Small intestine (tissue), 7 donors: ENCODE measurements around the gene ACKR1. TPM values are rescaled to one million over a fixed set of nuclear protein-coding genes. Genes with fewer than 3 reads are reported as not detected.

Experiments
- DNase-seq, 2 donors: peaks; one replicate each; pipeline versions ENCODE4 v3.0.0 to v3.0.0-alpha.2; 2013
- FAIRE-seq: peaks from 2 replicates; lab custom pipeline; 2012; peaks lifted over from hg19 to GRCh38; lab: Jason Lieb, UNC
- H3K27ac ChIP-seq, 3 donors: one replicate each; pipeline ENCODE4 v1.5.1; 2013; ENCODE audit warnings: low read length in 2 of 3, mild to moderate bottlenecking in 2 of 3, control low read depth in 1 of 3, inconsistent platforms in 1 of 3, low read depth in 1 of 3, moderate library complexity in 1 of 3
- H3K27me3 ChIP-seq, 3 donors: one replicate each; pipeline ENCODE4 v1.6.1; 2013; ENCODE audit warnings: low read length in 3 of 3, inconsistent platforms in 1 of 3; ENCODE audit not compliant: control insufficient read depth in 3 of 3, insufficient read depth in 3 of 3
- H3K36me3 ChIP-seq, 3 donors: one replicate each; pipeline ENCODE4 v1.6.1; 2013; ENCODE audit warnings: low read length in 3 of 3, inconsistent platforms in 1 of 3, low read depth in 1 of 3, mild to moderate bottlenecking in 1 of 3, moderate library complexity in 1 of 3; ENCODE audit not compliant: control insufficient read depth in 3 of 3, insufficient read depth in 2 of 3
- H3K4me1 ChIP-seq, 3 donors: one replicate each; pipeline ENCODE4 v1.6.1; 2013; ENCODE audit warnings: low read length in 2 of 3, inconsistent platforms in 1 of 3, low read depth in 1 of 3, mild to moderate bottlenecking in 1 of 3, moderate library complexity in 1 of 3; ENCODE audit not compliant: control insufficient read depth in 3 of 3, insufficient read depth in 2 of 3
- H3K4me3 ChIP-seq, 3 donors: one replicate each; pipeline ENCODE4 v1.5.1; 2013; ENCODE audit warnings: low read length in 3 of 3, control low read depth in 1 of 3, inconsistent platforms in 1 of 3, low read depth in 1 of 3, mild to moderate bottlenecking in 1 of 3, moderate library complexity in 1 of 3
- H3K9me3 ChIP-seq, 2 donors: one replicate each; pipeline ENCODE4 v1.6.1; 2013; ENCODE audit warnings: low read depth in 1 of 2, low read length in 1 of 2; ENCODE audit not compliant: control insufficient read depth in 2 of 2, insufficient read depth in 1 of 2
- WGBS, 3 donors: extraction: QIAGEN DNeasy Blood & Tissue Kit; methylation state at CpG; one replicate each; pipeline ENCODE4 v1.1.7; 2013; 5-methylcytosine and 5-hydroxymethylcytosine counted together
- polyA plus RNA-seq, 4 donors: library from polyadenylated mRNA; stranded (reverse) in 3 of 4; unstranded in 1 of 4; fragments of 200-250 nt in 3 of 4; fragments of 120-200 nt in 1 of 4; gene quantifications; one replicate each; pipeline versions ENCODE4 v1.2.1 to v1.2.3, GENCODE V29; 2013
- donor health status: healthy with polysubstance abuse.
- donor health status: control.
- donor health status: control.
- donor health status: Bipolar disorder and iron deficiency.
- donor health status: healthy.

The ACKR1 gene
- polyA plus RNA-seq, 4 donors, result 1.3 to 96.8 (median 2.7) TPM

DNA sequence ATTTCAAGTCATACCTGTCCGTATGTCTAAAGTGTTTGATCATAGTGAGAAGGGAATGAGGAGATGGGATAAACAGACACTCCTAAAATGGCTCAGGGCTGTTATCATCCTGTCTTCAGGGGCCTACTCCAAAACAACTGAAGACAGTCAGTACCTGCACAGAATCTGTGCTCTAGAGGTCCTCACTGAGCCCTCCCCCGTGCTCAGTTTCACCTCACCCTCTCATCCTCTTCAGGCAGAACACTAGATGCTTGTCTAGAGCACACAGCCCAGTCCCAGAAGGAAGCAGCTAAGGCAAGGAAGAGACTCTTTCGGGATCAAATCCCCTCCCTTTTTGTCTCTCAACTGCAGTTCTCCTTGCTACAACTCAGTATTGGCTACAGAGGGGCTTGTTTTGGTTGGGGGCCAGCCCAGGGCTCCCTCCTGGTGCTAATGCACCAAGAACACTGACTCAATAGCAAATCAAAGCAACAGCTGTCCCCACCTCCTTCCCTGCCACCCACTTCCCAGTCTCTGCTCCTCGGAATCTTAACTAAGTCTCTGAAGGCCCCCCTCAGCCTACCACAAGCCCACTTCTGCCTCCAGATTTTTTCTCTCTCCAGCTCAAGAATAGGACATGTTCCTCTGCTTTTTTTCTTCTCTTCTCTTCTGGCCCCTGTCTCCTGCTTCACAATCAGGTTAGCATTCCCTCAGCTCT lies 23.2 kb upstream of the ACKR1 start:
- FAIRE-seq (no peak), DNase-seq (no peak)
- Histone ChIP-seq H3K4me1 (no peaks in the 10 kb centered on the region), H3K27ac (no peak overlapping the region), H3K36me3 (no peaks in the 10 kb centered on the region), H3K27me3 (peaks cover 0 to 12% (median 3%) of the 10 kb centered on the region in 3 donors), H3K9me3 (no peaks in the 10 kb centered on the region), H3K4me3 (no peak overlapping the region)
- 30 to 43% (median 37%) methylated on average over 4 of the region's 4 CpGs for WGBS, 3 donors

DNA sequence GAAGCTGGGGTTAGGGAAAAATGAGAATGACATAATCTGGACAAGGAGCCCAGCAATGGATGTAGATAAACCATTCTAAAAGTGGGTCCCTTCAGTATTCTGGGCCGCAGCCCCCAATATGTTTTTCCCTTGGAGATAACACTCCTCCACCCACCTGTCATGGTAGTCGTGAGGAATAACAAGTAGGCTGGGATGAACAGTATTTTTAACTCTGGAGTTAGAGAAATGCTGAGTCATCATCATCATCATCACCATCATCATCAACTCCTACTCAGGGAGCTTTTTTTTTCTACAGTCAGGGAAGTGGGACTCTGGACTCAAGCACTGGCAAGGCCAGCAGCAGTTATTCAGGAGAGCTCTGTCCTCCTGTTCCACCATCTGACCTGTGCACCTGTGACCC lies 20.5 kb upstream of the ACKR1 start:
- DNase-seq, result no peak
- Histone ChIP-seq H3K27ac (no peak overlapping the region), H3K36me3 (no peaks in the 10 kb centered on the region), H3K4me1 (no peaks in the 10 kb centered on the region), H3K27me3 (peaks cover 0 to 31% (median 5%) of the 10 kb centered on the region in 3 donors), H3K9me3 (no peaks in the 10 kb centered on the region), H3K4me3 (no peak overlapping the region)
- 50 to 71% (median 61%) methylated on average over 2 of the region's 2 CpGs for WGBS, 3 donors
- no peak for FAIRE-seq

DNA sequence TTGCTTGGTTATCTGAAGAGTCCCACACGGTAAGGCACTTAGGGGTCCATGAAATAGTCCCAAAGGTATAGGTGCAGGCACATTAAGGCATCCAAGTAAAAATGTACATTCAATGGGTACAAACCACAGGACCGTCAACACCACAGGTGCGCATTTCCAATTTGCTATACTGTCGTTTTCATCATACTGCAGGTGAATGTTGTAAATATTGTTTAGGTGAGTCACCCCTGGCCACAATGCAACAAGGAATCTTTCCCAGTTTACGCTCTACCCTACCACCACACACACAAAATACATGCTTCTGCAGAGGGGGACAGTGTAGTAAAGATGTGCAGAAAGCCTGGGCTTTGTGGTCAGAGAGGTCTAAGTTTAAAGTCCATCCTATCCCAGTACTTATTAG lies 19.6 kb upstream of the ACKR1 start:
- H3K27ac ChIP-seq, result no peak overlapping the region
- FAIRE-seq, result no peak
- H3K9me3 ChIP-seq, result no peaks in the 10 kb centered on the region
- WGBS, 3 donors, result 60 to 81% (median 68%) methylated on average over 5 of the region's 5 CpGs
- H3K36me3 ChIP-seq, result no peaks in the 10 kb centered on the region
- no peak for DNase-seq
- peaks cover 0 to 40% (median 5%) of the 10 kb centered on the region in 3 donors for H3K27me3 ChIP-seq
- H3K4me3 ChIP-seq, result no peak overlapping the region
- H3K4me1 ChIP-seq, result no peaks in the 10 kb centered on the region

GRCh38 chr1:159187033-159187432 lies 17.6 kb upstream of the ACKR1 start:
- Histone ChIP-seq H3K4me3 (no peak overlapping the region), H3K4me1 (no peaks in the 10 kb centered on the region), H3K27me3 (peaks cover 0 to 40% (median 2%) of the 10 kb centered on the region in 3 donors), H3K27ac (no peak overlapping the region), H3K36me3 (no peaks in the 10 kb centered on the region), H3K9me3 (no peaks in the 10 kb centered on the region)
- no peak for FAIRE-seq
- DNase-seq, result no peak
- whole genome bisulfite sequencing, 3 donors, result 27 to 47% (median 31%) methylated on average over 3 of the region's 3 CpGs

DNA sequence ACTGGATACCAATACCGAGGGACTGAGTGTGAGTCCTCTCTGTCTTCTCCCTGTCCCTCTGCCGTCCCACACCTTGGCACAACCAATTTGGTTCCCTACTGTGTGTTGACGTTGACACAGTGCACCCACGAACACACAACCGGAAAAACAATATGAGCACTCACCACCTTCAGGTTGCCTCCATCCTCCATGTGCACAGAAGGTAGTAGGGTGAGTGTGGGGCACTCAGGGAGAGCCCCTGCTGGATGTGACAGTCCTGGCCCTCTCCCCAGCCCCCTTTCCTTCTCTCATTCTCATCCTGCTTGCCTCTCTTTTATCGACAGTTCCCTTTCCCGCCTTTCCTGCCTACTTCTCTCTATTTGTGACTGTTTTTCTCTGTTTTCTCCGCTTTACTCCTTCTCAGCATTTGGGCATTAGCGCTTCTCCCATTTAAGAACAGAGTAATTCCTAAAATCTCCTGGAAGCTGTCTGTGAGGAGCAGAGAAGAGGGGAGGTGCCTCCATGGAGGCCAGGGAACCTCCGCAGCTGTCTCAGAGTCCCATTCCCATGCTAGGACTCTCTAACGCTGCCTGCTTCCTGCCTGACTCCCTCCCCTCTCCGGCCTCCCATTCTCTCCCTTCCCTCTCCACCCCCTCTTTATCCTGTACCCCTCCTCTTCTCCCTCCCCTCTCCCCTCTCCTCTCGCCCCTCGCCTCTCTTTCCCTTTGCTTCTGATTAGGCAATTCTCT lies 16.9 kb upstream of the ACKR1 start:
- Histone ChIP-seq H3K27ac (no peak overlapping the region), H3K4me1 (no peaks in the 10 kb centered on the region), H3K9me3 (no peaks in the 10 kb centered on the region), H3K27me3 (peaks cover 0 to 40% (median 2%) of the 10 kb centered on the region in 3 donors), H3K4me3 (peak overlapping the region in 1 of 3 donors; percentile 36), H3K36me3 (no peaks in the 10 kb centered on the region)
- 24 to 28% (median 28%) methylated on average over 14 of the region's 14 CpGs for WGBS, 3 donors
- FAIRE-seq (no peak), DNase-seq (no peak)

DNA sequence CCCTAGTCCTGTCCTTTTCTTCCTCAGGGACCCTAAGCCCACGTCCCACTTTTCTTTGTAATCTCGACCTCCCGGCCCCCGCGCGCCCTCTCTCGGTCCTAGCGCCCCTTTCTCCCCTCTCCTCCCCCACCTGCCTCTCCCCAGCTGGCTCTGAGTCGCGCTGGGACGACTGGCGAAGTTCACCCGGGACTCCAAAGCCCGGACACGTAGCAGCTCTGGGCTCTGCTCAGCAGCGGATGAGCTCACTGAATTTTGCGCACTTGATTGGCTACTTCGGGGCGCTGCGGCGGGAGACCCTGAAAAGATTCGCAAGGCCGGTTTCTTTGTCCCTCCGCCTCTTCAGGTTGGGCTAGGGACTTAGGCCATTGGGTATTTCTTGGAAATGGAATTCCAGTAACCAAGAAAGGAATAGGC lies 16.3 kb upstream of the ACKR1 start:
- Histone ChIP-seq H3K4me3 (peak overlapping the region in 1 of 3 donors; percentile 36), H3K27ac (no peak overlapping the region), H3K4me1 (no peaks in the 10 kb centered on the region), H3K27me3 (peaks cover 0 to 37% (median 2%) of the 10 kb centered on the region in 3 donors), H3K9me3 (no peaks in the 10 kb centered on the region), H3K36me3 (no peaks in the 10 kb centered on the region)
- no peak for FAIRE-seq
- WGBS, 3 donors, result 1 to 5% (median 4%) methylated on average over 24 of the region's 24 CpGs
- DNase-seq, result peak; percentile 4 to 49

DNA sequence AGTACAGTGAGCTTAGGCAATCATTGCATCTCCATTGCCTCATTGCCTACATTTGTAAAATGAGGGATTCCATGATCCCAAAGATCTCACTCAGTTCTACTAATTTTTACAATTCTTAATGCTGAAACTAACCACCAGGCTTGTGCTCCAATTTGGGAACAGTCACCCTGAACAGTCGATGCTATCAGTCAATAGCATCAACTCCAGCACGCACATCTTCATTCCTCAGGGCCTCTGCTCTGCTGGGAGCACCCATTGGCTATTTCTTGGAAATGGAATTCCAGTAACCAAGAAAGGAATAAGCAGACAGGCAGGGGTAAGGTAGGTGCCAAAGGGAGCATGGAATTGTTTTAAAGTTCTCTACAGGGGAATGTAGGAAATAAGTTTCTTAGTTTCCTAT lies 14.2 kb upstream of the ACKR1 start:
- no peaks in the 10 kb centered on the region for H3K9me3 ChIP-seq
- H3K27ac ChIP-seq, result no peak overlapping the region
- DNase-seq, result no peak
- no peak overlapping the region for H3K4me3 ChIP-seq
- H3K36me3 ChIP-seq, result no peaks in the 10 kb centered on the region
- H3K27me3 ChIP-seq, result peaks cover 0 to 36% (median 2%) of the 10 kb centered on the region in 3 donors
- no peak for FAIRE-seq
- H3K4me1 ChIP-seq, result no peaks in the 10 kb centered on the region
- 80 to 85% (median 80%) methylated on average over 2 of the region's 2 CpGs for whole genome bisulfite sequencing, 3 donors

GRCh38 chr1:159196543-159196942 lies 8.1 kb upstream of the ACKR1 start:
- FAIRE-seq, result no peak
- Histone ChIP-seq H3K27me3 (no peaks in the 10 kb centered on the region), H3K36me3 (no peaks in the 10 kb centered on the region), H3K9me3 (no peaks in the 10 kb centered on the region), H3K27ac (no peak overlapping the region), H3K4me3 (no peak overlapping the region), H3K4me1 (no peaks in the 10 kb centered on the region)
- WGBS, 3 donors, result 54 to 68% (median 56%) methylated on average over 5 of the region's 5 CpGs
- DNase-seq, result no peak
